GM12878 (cell line): ENCODE results near the gene CBX7. TPM values are rescaled to one million over a fixed set of nuclear protein-coding genes. Genes with fewer than 3 reads are reported as not detected.

ENCODE experiments used
- ATAC-seq: fragments of 200-7000 bp; cut with Tn5 transposase; 3 replicates; pipeline ENCODE4 v1.9.1; 2020; ENCODE audit warnings: mild to moderate bottlenecking, moderate library complexity
- BruUV-seq: library from RNA; stranded (reverse); fragments of 400-500 nt; replicated peaks from 2 replicates; lab custom pipeline; 2021; lab: Mats Ljungman, UMichigan
- CTCF ChIA-PET: fragments of 300-600 bp; sonication (Branson Sonifier 250); formaldehyde crosslinking; extraction: SDS; loops from one replicate; lab custom pipeline; 2021; ENCODE audit warnings: inconsistent platforms; lab: Yijun Ruan, JAX
- POLR2A ChIA-PET: fragments of 350-600 bp; formaldehyde crosslinking; extraction: SDS; loops from one replicate; lab custom pipeline; 2021; ENCODE audit warnings: inconsistent platforms; lab: Charles Lee
- RAD21 ChIA-PET: fragments of 300-600 bp; sonication (Branson Sonifier 250); formaldehyde crosslinking; loops from one replicate; lab custom pipeline; 2023; ENCODE audit warnings: antibody characterized with exemption; ENCODE audit not compliant: unreplicated experiment; lab: Charles Lee
- SMC1A ChIA-PET: fragments of 300-600 bp; sonication (Branson Sonifier 250); formaldehyde crosslinking; loops from one replicate; lab custom pipeline; 2023; ENCODE audit not compliant: unreplicated experiment, uncharacterized antibody; lab: Charles Lee
- DNase-seq: peaks from one replicate; pipeline ENCODE4 v3.0.0-alpha.2; 2011; ENCODE audit warnings: low read depth, low spot score
- FAIRE-seq: peaks from 3 replicates; lab custom pipeline; 2011; peaks lifted over from hg19 to GRCh38; lab: Jason Lieb, UNC
- H2AFZ ChIP-seq: 2 replicates; pipeline ENCODE4 v1.6.0; 2011; ENCODE audit warnings: low read depth, low read length, control low read depth; ENCODE audit not compliant: control insufficient read depth
- H3K27ac ChIP-seq: 2 replicates; pipeline ENCODE4 v1.5.1; 2011; ENCODE audit warnings: control low read depth; ENCODE audit not compliant: control insufficient read depth, insufficient read depth
- H3K27me3 ChIP-seq, 2 experiments: replicated peaks in 1 of 2; 2 replicates each; pipeline versions ENCODE4 v1.6.0 to v1.6.1; 2011; ENCODE audit warnings: low read length in 1 of 2; ENCODE audit not compliant: control insufficient read depth in 2 of 2, insufficient read depth in 2 of 2
- H3K36me3 ChIP-seq, 2 experiments: 2 replicates each; pipeline ENCODE4 v1.5.1; 2011; ENCODE audit warnings: low read length in 1 of 2; ENCODE audit not compliant: control insufficient read depth in 2 of 2, insufficient read depth in 2 of 2
- H3K4me1 ChIP-seq: 2 replicates; pipeline ENCODE4 v1.6.1; 2011; ENCODE audit warnings: mild to moderate bottlenecking, low read length, moderate library complexity, mixed read lengths; ENCODE audit not compliant: control insufficient read depth, insufficient read depth
- H3K4me2 ChIP-seq: 2 replicates; pipeline ENCODE4 v1.6.0; 2011; ENCODE audit warnings: control low read depth; ENCODE audit not compliant: control insufficient read depth, insufficient read depth
- H3K4me3 ChIP-seq: fragments of 200-600 bp; sonication (generic); 2 replicates; pipeline ENCODE4 v1.5.1; 2016
- H3K79me2 ChIP-seq: 2 replicates; pipeline ENCODE4 v1.6.0; 2011; ENCODE audit warnings: low read length; ENCODE audit not compliant: control insufficient read depth, insufficient read depth
- H3K9ac ChIP-seq: 2 replicates; pipeline ENCODE4 v1.8.0; 2011; ENCODE audit warnings: low read length, control low read depth, mixed read lengths; ENCODE audit not compliant: control insufficient read depth, insufficient read depth
- H3K9me3 ChIP-seq: replicated peaks from 3 replicates; pipeline ENCODE4 v1.5.1; 2011; ENCODE audit warnings: mild to moderate bottlenecking, low read length; ENCODE audit not compliant: control insufficient read depth, insufficient read depth
- H4K20me1 ChIP-seq: 2 replicates; pipeline ENCODE4 v1.6.0; 2011; ENCODE audit not compliant: control insufficient read depth, insufficient read depth
- BCL11A ChIP-seq: IDR thresholded peaks from 2 replicates; pipeline ENCODE4 v1.6.1; 2011; ENCODE audit warnings: low read depth, low read length
- KAT2A ChIP-seq: conservative IDR thresholded peaks from 2 replicates; pipeline ENCODE4 v1.6.1; 2011; ENCODE audit warnings: low read depth, low read length; ENCODE audit not compliant: control insufficient read depth
- PML ChIP-seq: IDR thresholded peaks from 2 replicates; pipeline ENCODE4 v1.6.1; 2012; ENCODE audit warnings: low read length, inconsistent platforms
- RAD21 ChIP-seq: IDR thresholded peaks from 2 replicates; pipeline ENCODE4 v1.6.1; 2011; ENCODE audit warnings: mild to moderate bottlenecking, low read depth, low read length, moderate library complexity; ENCODE audit not compliant: insufficient read depth
- REST ChIP-seq: IDR thresholded peaks from 2 replicates; pipeline ENCODE4 v1.6.1; 2012; ENCODE audit warnings: mild to moderate bottlenecking, low read depth, low read length
- RUNX3 ChIP-seq: IDR thresholded peaks from 2 replicates; pipeline ENCODE4 v1.6.1; 2012; ENCODE audit warnings: low read length, inconsistent platforms
- SMC3 ChIP-seq: IDR thresholded peaks from 2 replicates; pipeline ENCODE4 v1.6.1; 2011; ENCODE audit warnings: low read length, improper control_type of control experiment, borderline replicate concordance
- SREBF2 ChIP-seq: IDR thresholded peaks from 2 replicates; pipeline ENCODE4 v1.6.1; 2012; ENCODE audit warnings: mild to moderate bottlenecking, low read length
- SUPT20H ChIP-seq: IDR thresholded peaks from 2 replicates; pipeline ENCODE4 v1.6.1; 2011; ENCODE audit warnings: low read depth, mild to moderate bottlenecking, low read length, moderate library complexity, borderline replicate concordance; ENCODE audit not compliant: control insufficient read depth
- TARDBP ChIP-seq: IDR thresholded peaks from 2 replicates; pipeline ENCODE4 v1.6.1; 2016; ENCODE audit warnings: borderline replicate concordance
- TCF12 ChIP-seq: IDR thresholded peaks from 2 replicates; pipeline ENCODE4 v1.6.1; 2011; ENCODE audit warnings: low read depth, mild to moderate bottlenecking, low read length
- USF1 ChIP-seq: IDR thresholded peaks from 2 replicates; pipeline ENCODE4 v1.6.1; 2011; ENCODE audit warnings: borderline replicate concordance, low read depth, mild to moderate bottlenecking, moderate library complexity, mixed read lengths, low read length; ENCODE audit not compliant: insufficient read depth; ENCODE audit errors: extremely low read length
- ZNF207 ChIP-seq: fragments of 450-650 bp; IDR thresholded peaks from 2 replicates; pipeline ENCODE4 v1.6.1; 2014; ENCODE audit warnings: antibody characterized with exemption, mild to moderate bottlenecking, borderline replicate concordance
- ZNF592 ChIP-seq: fragments of 450-650 bp; IDR thresholded peaks from 2 replicates; pipeline ENCODE4 v1.6.1; 2017; ENCODE audit warnings: mild to moderate bottlenecking, moderate library complexity
- WGBS: methylation state at CpG from one replicate; pipeline ENCODE4 v1.1.6; 2016; ENCODE audit warnings: low lambda C conversion rate; ENCODE audit not compliant: insufficient replicate concordance, insufficient coverage; ENCODE audit errors: missing lambda C conversion rate; 5-methylcytosine and 5-hydroxymethylcytosine counted together
- in situ Hi-C: fragments of 300-500 bp; cut with MboI; formaldehyde crosslinking; loops from 9 replicates; pipeline ENCODE4 v1.14.3; 2018; ENCODE audit warnings: mixed read lengths
- intact Hi-C: fragments of 100-400 bp; cut with micrococcal nuclease; formaldehyde crosslinking; loops from one replicate; pipeline ENCODE4 v1.14.2; 2022; ENCODE audit not compliant: unreplicated experiment
- polyA plus RNA-seq, 11 experiments: library from polyadenylated mRNA; depleted of rRNA in 4 of 11; unstranded in 6 of 11; stranded (reverse) in 5 of 11; fragments of >200 nt; fragmentation: Nextera tagmentation in 4 of 11; fragmentation: Illumina TruSeq in 1 of 11; extraction: Ambion mirVana in 4 of 11; extraction: Trizol in 1 of 11; gene quantifications; 1 replicate in 1 of 11; 2 replicates in 10 of 11; pipeline versions ENCODE4 v1.2.1 to v1.2.3, GENCODE V29; 2011 to 2016; ENCODE audit warnings: inconsistent platforms in 2 of 11, missing spikeins in 2 of 11, low read depth in 1 of 11
- total RNA-seq, 4 experiments: library from RNA; depleted of rRNA in 3 of 4; stranded (reverse); fragments of >200 nt in 3 of 4; fragmentation: Illumina TruSeq in 1 of 4; extraction: Trizol in 1 of 4; gene quantifications; 2 replicates each; pipeline versions ENCODE4 v1.2.1 to v1.2.3, GENCODE V29; 2013 to 2021

CBX7 gene
- total and polyA plus RNA-seq, 10 of the 15 experiments (the other 5 are each of a cell fraction or from before 2014, with no cell fraction given) = 0.18 to 17.2 (median 5.6) TPM

- POLR2A ChIA-PET = interaction anchor here (0.5 to 1.1 kb wide), 4 partner anchors 14 to 222 kb away, joined by 3 to 10 read pairs (median 4); no protein-coding TSS in a partner anchor
These were observed 67.8 kb downstream of the CBX7 start for GRCh38 chr22:39084666-39085065.

More at GRCh38 chr22:39084666-39085065, 67.8 kb downstream of the CBX7 start:
- Histone ChIP-seq H2AFZ (no peak overlapping the region), H3K4me2 (no peak overlapping the region), H3K9me3 (no peaks in the 10 kb centered on the region), H4K20me1 (no peaks in the 10 kb centered on the region), H3K27ac (no peak overlapping the region), H3K9ac (no peak overlapping the region), H3K4me1 (peaks cover 24% of the 10 kb centered on the region), H3K27me3 (no peaks in the 10 kb centered on the region), H3K79me2 (peaks cover 12% of the 10 kb centered on the region), H3K36me3 (peaks cover 1 to 6% of the 10 kb centered on the region in 2 experiments; a peak in 2 of 4 replicates), H3K4me3 (no peak overlapping the region)
- SMC1A ChIA-PET = no interaction called here
- TF ChIP-seq REST (no peak), KAT2A (no peak), BCL11A (no peak), SUPT20H (no peak), ZNF207 (no peak), SREBF2 (no peak), RAD21 (no peak), ZNF592 (no peak), RUNX3 (no peak), PML (no peak), TARDBP (no peak), USF1 (no peak), SMC3 (no peak), TCF12 (no peak)
- FAIRE-seq (no peak), DNase-seq (no peak), ATAC-seq (no peak)
- in situ Hi-C loops = no loop called here
- CTCF ChIA-PET = interaction anchor here (0.6 kb wide), 2 partner anchors 29 to 64 kb away, joined by 3 to 4 read pairs; no protein-coding TSS in a partner anchor
- RAD21 ChIA-PET = interaction anchor here (0.8 kb wide), 1 partner anchor 18 kb away, joined by 3 read pairs; no protein-coding TSS in a partner anchor
- intact Hi-C loops = no loop called here
- no TSS peak for BruUV-seq
- WGBS = 96% methylated on average over 8 of the region's 8 CpGs
